DMS 273 (cell line): ENCODE results near the gene HBEGF.

ENCODE experiments used
- DNase-seq: peaks from one replicate; lab custom pipeline; 2025; ENCODE audit not compliant: unreplicated experiment; lab: John Stamatoyannopoulos, UW

HBEGF gene, protein sequence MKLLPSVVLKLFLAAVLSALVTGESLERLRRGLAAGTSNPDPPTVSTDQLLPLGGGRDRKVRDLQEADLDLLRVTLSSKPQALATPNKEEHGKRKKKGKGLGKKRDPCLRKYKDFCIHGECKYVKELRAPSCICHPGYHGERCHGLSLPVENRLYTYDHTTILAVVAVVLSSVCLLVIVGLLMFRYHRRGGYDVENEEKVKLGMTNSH

DNA sequence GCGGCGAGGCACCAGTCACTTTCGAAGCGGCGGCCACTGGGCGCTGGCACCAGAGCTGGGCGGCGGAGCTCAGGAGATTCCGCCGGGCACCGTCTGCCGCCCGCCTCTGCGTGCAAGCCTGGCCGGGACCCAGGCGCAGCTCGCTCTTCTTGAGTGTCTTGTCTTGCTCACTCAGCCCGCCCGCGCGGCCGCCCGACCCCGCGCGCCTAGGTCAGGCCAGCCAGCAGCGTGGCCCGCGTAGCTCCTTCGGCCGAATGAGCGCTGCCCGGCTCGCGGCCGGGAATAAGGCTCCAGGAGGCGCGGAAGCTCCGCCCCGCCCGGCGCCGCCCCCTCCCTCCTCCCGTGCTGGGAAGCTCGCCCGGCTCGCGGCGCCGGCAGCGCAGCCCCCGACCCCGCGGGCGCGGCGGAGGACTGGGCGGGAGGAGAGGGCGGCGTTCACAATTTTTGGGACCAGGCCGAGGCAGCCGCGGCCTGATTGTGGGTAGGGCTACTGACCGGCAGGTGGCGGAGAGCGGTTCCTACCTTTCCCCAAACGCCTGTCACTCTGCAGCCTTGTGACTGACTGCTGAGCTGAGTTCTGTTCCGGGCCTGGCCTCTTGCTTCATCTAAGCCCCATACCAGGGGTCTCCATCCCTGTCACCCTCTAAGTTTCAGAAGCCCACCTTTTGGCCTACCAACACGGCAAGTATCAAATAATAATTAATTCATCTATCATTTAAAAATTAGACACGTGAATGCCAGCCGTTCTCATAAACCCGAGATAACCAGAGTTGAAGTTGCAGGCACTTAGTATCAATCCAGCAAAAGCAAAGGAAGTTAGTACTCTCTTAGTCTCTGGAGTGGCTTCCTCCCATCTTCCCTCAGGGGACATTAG, at the start of gene HBEGF:
TSS of gene HBEGF (minus strand) at position 256 of the 874 bp plus-strand sequence. CDS start 275 bp downstream, outside the sequence.
- DNase-seq, result peak; percentile 92

- no peak for DNase-seq
Observed at GRCh38 chr5:140393738-140394137, 47.3 kb upstream of the HBEGF start.

- DNase-seq, result no peak
Observed at GRCh38 chr5:140391732-140392131, 45.3 kb upstream of the HBEGF start.

DNA sequence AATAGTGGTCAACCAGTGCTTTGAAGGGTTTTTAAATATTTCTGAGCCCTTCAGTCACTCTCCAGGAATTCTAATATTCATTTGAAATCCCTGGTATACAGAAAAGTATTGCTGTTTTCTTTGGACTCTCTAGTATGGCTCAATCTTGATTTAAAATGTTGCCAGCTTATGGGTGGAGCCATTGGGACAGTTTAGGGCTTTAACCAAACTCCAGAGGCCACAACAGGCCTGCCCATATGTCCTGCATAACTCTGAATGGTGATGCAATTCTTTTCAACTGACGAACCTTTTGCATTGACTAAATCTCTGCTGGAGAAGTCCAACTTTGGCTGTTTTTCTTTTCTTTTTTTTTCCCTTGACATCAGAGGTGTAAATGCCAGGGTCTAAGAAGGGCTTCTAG, 44.9 kb upstream of the HBEGF start:
- DNase-seq, result peak; percentile 41

- DNase-seq, result no peak
Observed at GRCh38 chr5:140388052-140388451, 41.6 kb upstream of the HBEGF start.

GRCh38 chr5:140383300-140383699, 36.9 kb upstream of the HBEGF start:
- DNase-seq, result no peak

DNA sequence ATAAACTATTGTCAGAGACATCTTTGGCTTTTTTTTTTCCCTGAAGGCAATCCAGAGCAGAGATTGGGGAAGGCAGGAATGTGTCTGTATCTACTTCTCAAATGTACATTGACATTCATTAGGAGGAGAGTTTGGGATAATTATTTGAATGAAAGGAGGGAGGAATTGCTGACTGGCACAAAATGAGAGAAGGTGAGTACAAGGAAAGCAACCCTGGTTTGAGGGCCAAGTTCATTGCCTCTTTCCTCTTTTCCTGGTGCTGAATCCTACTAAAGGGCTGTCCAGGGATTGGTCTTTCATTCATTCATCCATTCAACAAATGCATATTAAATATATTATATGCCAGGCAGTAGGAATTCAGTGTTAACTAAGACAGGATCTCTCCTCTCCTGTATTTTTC, 36.5 kb upstream of the HBEGF start:
- no peak for DNase-seq

- DNase-seq, result no peak
Observed at GRCh38 chr5:140381972-140382371, 35.6 kb upstream of the HBEGF start.

GRCh38 chr5:140381351-140381750, 34.9 kb upstream of the HBEGF start:
- DNase-seq, result no peak

DNA sequence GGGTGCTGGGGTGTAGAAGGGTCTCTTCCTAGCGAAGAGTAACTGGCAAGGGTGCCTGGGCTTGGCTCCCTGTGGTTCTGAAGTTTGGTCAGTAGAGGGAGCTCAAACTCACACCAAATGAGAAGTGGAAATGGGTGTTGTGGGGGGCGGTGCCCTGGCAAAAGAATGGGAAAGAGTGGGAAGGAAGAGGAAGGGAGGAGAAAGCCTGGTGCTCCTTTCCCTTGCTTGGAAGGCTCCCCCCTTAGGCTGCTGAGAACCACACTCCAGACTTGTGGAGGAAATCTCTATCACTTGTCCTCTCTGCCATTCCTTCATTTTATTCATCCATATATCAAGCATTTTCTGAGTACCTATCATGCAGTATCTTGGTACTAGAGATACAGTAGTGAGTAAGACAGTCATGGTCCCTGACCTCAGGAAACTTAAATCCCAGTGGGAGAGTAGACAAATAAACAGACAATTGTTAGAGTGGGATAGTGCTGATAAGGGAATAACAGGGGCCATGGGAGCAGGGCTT, 26.6 kb upstream of the HBEGF start:
- DNase-seq, result peak; percentile 90

- no peak for DNase-seq
Observed at GRCh38 chr5:140371356-140372151, 25.2 kb upstream of the HBEGF start.

GRCh38 chr5:140367256-140368013, 21.0 kb upstream of the HBEGF start:
- no peak for DNase-seq

DNA sequence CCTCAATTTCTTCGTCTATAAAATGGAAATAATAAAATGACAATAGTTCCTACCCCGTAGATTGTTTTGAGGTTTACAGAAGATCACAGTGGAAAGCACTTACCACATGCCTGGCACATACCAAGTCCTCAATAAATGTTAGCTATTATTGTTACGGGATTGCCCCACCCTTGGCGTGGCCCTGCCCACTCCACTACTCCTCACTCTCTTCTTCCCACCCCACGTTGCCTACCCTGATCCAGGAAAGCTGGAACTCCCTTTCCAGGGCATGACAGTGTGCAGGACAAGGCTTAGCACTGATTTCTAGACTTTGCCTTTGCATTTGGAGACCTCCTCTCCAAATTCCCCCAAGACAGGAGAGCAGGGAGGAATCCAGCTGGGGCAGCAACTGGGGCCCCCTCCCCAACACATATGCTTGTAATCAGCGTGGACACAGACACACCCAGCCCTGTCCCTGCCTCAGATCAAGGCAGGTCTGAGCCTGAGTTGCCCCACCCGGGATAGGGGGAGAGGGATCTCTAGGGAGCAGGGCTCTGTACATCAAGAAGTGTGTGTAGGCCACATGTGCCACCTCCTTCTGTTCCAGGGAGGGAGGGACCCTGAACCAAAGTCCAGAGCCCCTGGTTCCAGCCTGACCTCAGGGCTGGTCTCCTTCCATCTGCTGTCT, 20.3 kb upstream of the HBEGF start:
- DNase-seq, result no peak

DNA sequence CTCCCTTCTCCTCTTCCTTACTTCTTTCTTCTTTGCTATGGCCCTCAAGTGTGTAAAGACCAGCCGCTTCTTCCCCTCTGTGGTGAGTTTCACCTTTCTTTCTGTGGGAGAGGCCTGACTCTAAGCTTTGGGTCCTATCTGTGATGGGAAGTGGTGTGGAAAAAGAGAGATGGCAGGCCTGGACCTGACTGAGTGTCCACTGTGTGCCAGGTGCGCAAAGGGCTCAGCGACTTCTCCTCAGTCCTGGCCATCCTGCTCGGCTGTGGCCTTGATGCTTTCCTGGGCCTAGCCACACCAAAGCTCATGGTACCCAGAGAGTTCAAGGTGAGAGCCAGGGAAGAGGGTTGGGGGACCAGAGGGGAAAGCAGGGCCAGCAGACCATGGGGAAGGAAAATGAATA, 19.5 kb upstream of the HBEGF start:
- DNase-seq, result no peak

DNA sequence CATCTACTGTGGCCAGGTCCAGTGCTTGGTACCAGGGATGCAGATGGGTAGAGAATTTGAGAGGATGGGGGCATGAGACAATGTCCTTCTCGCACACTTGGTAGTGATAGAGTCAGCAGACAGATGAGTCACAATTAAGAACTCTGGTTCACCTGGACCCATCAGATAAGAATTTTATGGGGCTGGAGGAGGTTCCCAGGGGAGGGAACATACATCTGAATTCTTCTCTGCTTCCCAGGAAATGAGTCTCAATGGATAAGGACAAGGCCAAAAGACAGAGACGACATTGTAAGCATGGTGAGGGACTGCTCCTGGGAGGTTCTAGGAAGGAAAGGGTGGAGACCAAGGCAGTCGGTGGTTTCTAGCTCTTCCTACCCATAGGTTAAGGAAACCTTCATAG, 18.9 kb upstream of the HBEGF start:
- DNase-seq, result no peak

GRCh38 chr5:140364472-140364765, 18.0 kb upstream of the HBEGF start:
- DNase-seq, result no peak

GRCh38 chr5:140363631-140364471, 17.4 kb upstream of the HBEGF start:
- DNase-seq, result no peak

DNA sequence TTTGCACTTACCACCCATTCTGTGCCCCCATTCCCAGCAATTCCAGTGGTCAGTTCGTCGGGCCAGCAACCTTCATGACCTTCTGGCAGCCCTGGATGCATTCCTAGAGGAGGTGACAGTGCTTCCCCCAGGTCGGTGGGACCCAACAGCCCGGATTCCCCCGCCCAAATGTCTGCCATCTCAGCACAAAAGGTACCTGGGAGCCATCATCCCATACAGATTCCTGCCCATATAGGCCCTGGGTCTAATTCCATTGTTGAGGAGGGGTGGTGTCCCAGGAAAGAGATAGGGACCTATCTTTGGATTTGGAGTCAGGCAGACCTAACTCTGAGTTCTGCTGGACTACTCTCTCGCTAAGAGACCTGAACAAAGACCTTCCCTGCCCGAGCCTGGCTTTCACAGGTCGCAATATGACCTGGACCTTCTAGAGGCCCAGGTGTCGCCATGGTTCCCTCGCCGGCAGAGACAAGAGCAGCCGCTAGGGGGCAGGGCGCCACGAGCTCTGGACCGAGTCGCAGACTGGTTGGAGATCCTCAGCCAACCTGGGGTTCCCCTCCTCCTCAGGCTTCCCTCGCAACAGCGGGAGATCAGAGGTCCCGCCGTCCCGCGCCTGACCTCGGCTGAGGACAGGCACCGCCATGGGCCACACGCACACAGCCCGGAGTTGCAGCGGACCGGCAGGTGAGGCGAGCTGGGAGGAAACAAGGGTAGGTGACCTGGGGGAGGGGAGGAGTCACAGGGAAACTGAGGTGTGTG, 16.6 kb upstream of the HBEGF start:
- peak; percentile 89 for DNase-seq

- no peak for DNase-seq
Observed at GRCh38 chr5:140362311-140362710, 15.9 kb upstream of the HBEGF start.
